OCI-LY7 (cell line): ENCODE results near the gene COL8A1. TPM values are rescaled to one million over a fixed set of nuclear protein-coding genes. Genes with fewer than 3 reads are reported as not detected.

ENCODE experiments used
- BruUV-seq: library from RNA; stranded (reverse); fragments of 400-500 nt; replicated peaks from 2 replicates; lab custom pipeline; 2021; lab: Mats Ljungman, UMichigan
- CTCF ChIA-PET: fragments of 300-600 bp; sonication (Branson Sonifier 250); formaldehyde crosslinking; loops from one replicate; lab custom pipeline; 2022; ENCODE audit warnings: antibody characterized with exemption; ENCODE audit not compliant: unreplicated experiment; lab: Charles Lee
- POLR2A ChIA-PET: fragments of 300-600 bp; sonication (Branson Sonifier 250); formaldehyde crosslinking; loops from one replicate; lab custom pipeline; 2022; ENCODE audit warnings: antibody characterized with exemption; lab: Charles Lee
- DNase-seq: peaks from one replicate; pipeline ENCODE4 v3.0.0-alpha.2; 2015; ENCODE audit warnings: low spot score
- H2AFZ ChIP-seq: fragments of 200-600 bp; sonication (generic), shearing (Covaris generic); 2 replicates; pipeline ENCODE4 v1.6.1; 2014; ENCODE audit warnings: mild to moderate bottlenecking, antibody characterized with exemption, low read length, moderate library complexity
- H3K27ac ChIP-seq: fragments of 200-600 bp; sonication (generic); 2 replicates; pipeline ENCODE4 v1.5.1; 2014; ENCODE audit warnings: mixed run types, low read depth, mild to moderate bottlenecking, moderate library complexity, low read length, inconsistent platforms; ENCODE audit not compliant: poor library complexity, severe bottlenecking
- H3K36me3 ChIP-seq: fragments of 200-600 bp; sonication (generic); 2 replicates; pipeline ENCODE4 v1.6.1; 2014; ENCODE audit warnings: mild to moderate bottlenecking, antibody characterized with exemption, low read length, moderate library complexity, mixed read lengths; ENCODE audit not compliant: insufficient read depth
- H3K4me1 ChIP-seq: fragments of 200-600 bp; sonication (generic); 2 replicates; pipeline ENCODE4 v1.5.1; 2014; ENCODE audit warnings: mild to moderate bottlenecking, low read length; ENCODE audit not compliant: insufficient read depth, poor library complexity, severe bottlenecking
- H3K4me2 ChIP-seq: fragments of 200-600 bp; sonication (generic); 2 replicates; pipeline ENCODE4 v1.6.1; 2014; ENCODE audit warnings: mild to moderate bottlenecking, low read length
- H3K4me3 ChIP-seq: fragments of 200-600 bp; sonication (generic); 2 replicates; pipeline ENCODE4 v1.5.1; 2014; ENCODE audit warnings: mild to moderate bottlenecking, low read depth, low read length; ENCODE audit not compliant: poor library complexity, severe bottlenecking
- H3K79me2 ChIP-seq: fragments of 200-600 bp; sonication (generic); 2 replicates; pipeline ENCODE4 v1.6.1; 2016; ENCODE audit warnings: low read depth, mild to moderate bottlenecking, low read length, moderate library complexity, mixed read lengths; ENCODE audit not compliant: insufficient read depth
- H3K9me2 ChIP-seq: fragments of 200-600 bp; sonication (generic); 2 replicates; pipeline ENCODE4 v1.6.1; 2016; ENCODE audit warnings: mild to moderate bottlenecking, low read length, mixed read lengths; ENCODE audit not compliant: insufficient read depth
- H3K9me3 ChIP-seq: fragments of 200-600 bp; sonication (generic); 2 replicates; pipeline ENCODE4 v1.6.1; 2014; ENCODE audit warnings: mild to moderate bottlenecking, mixed run types, low read length, mixed read lengths
- H4K20me1 ChIP-seq: fragments of 200-600 bp; sonication (generic); 2 replicates; pipeline ENCODE4 v1.6.1; 2014; ENCODE audit warnings: mild to moderate bottlenecking, antibody characterized with exemption, low read length, moderate library complexity, mixed read lengths; ENCODE audit not compliant: insufficient read depth
- CTCF ChIP-seq: fragments of 200-600 bp; sonication (generic); conservative IDR thresholded peaks from 2 replicates; pipeline ENCODE4 v1.5.1; 2014; ENCODE audit warnings: mild to moderate bottlenecking, antibody characterized with exemption, low read length, moderate library complexity, mixed read lengths
- EZH2phosphoT487 ChIP-seq: fragments of 200-600 bp; sonication (generic); IDR thresholded peaks from 2 replicates; pipeline ENCODE4 v1.6.1; 2018; ENCODE audit warnings: low read depth, borderline replicate concordance, mild to moderate bottlenecking, mixed run types, antibody characterized with exemption, low read length, moderate library complexity, mixed read lengths
- intact Hi-C: fragments of 100-400 bp; cut with micrococcal nuclease; formaldehyde crosslinking; loops from one replicate; pipeline ENCODE4 v1.10.0; 2022; ENCODE audit not compliant: unreplicated experiment
- total RNA-seq, 2 experiments: library from RNA; depleted of rRNA in 1 of 2; stranded (reverse); fragments of >200 nt in 1 of 2; shearing (Covaris generic) in 1 of 2; gene quantifications; 2 replicates each; pipeline ENCODE4 v1.2.3, GENCODE V29; 2014 to 2022

Gene COL8A1
- total RNA-seq, 2 experiments from 2014 or later = 0.10 TPM; not detected in 1

DNA sequence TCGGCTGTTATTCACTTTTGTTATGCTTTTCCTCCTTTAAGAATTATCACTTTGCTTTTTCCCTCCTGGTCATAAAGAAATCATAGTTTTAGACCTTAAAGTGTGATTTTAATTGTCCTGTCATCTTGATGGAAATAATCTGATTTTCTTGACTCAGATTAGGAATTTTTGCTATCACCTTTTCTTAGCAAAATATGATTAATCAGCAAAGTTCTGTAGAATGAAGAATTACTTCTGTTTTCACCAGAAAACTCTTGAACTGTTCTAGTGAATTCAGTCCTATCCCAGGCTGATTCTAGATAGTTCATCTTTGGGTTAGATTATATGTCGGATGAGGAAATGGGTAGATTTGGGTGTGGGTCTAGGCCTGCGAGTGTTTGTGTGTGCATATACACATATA lies 191.4 kb downstream of the COL8A1 start:
- no peaks in the 10 kb centered on the region for H3K9me3 ChIP-seq
- no peaks in the 10 kb centered on the region for H3K4me1 ChIP-seq
- peaks cover 17% of the 10 kb centered on the region for H4K20me1 ChIP-seq
- H3K79me2 ChIP-seq = peaks cover 5% of the 10 kb centered on the region; the same call in 1 of the 2 replicates
- no peak overlapping the region for H3K27ac ChIP-seq
- no peak overlapping the region for H2AFZ ChIP-seq
- no peaks in the 10 kb centered on the region for H3K36me3 ChIP-seq
- H3K4me3 ChIP-seq = no peak overlapping the region
- intact Hi-C loops = loop anchor here (5.0 kb wide), 2 partner anchors 237 to 762 kb away; no protein-coding TSS in a partner anchor
- no peaks in the 10 kb centered on the region for H3K9me2 ChIP-seq
- H3K4me2 ChIP-seq = no peak overlapping the region
- DNase-seq = no peak
- ChIA-PET CTCF (no interaction called here), POLR2A (interaction anchor here (1.2 to 1.3 kb wide), 2 partner anchors 8 to 9 kb away, joined by 3 read pairs; no protein-coding TSS in a partner anchor)
- no TSS peak for BruUV-seq
- TF ChIP-seq CTCF (no peak), EZH2phosphoT487 (no peak)

DNA sequence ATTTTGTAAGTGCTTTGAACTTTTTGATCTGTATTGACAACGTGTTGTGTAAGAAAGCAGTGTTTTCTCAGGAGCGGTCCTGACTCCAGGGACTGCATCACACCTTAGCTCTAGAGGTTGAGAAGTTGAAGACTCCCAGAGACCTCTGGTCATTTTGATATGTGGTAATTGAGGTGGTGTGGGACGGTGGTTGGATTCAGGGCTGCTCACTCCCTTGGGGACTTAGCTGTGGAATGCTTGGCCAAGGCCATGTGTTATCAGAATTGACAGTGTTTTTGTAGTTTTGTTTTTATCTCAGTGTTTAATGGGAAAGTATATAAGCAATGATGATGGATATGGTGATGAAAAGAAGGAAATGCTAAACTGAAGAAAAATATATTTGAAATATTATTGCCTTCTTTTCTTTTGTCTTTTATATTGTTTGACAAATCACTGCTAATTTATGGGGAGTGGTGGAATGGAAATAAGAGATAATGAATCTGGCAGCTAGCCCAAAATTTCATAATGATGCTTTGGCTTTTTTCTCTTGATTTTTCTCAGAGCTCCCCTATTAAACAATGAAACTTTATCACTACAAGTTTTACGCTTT lies 195.3 kb downstream of the COL8A1 start:
- no peak for DNase-seq
- Histone ChIP-seq H3K27ac (no peak overlapping the region), H4K20me1 (peaks cover 35% of the 10 kb centered on the region), H3K4me3 (no peak overlapping the region), H3K79me2 (no peaks in the 10 kb centered on the region; the same call in 1 of the 2 replicates), H2AFZ (no peak overlapping the region), H3K9me3 (no peaks in the 10 kb centered on the region), H3K36me3 (no peaks in the 10 kb centered on the region), H3K4me2 (no peak overlapping the region), H3K9me2 (no peaks in the 10 kb centered on the region), H3K4me1 (no peaks in the 10 kb centered on the region)
- ChIA-PET POLR2A (interaction anchor here (0.5 to 0.9 kb wide), 4 partner anchors 10 to 568 kb away, joined by 3 to 4 read pairs (median 3); partner anchors contain the start of gene LNP1), CTCF (no interaction called here)
- BruUV-seq = no TSS peak
- intact Hi-C loops = loop anchor here (2.0 to 5.0 kb wide), 3 partner anchors 234 to 759 kb away; no protein-coding TSS in a partner anchor
- no peak for TF ChIP-seq EZH2phosphoT487
- no peak for TF ChIP-seq CTCF
